GM13976 (cell line): Measurements from ENCODE around the gene WDR26.
"Not testable (repeated sequence)": the region's sequence is repeated elsewhere in the genome, so short reads cannot be mapped to it uniquely, and the experiment has no call there.

Experiments used
- DNase-seq: peaks from one replicate; pipeline ENCODE4 v3.0.0; 2012; ENCODE audit warnings: low spot score
- CTCF ChIP-seq: IDR thresholded peaks from 2 replicates; pipeline ENCODE4 v1.5.1; 2012; ENCODE audit warnings: borderline replicate concordance, mild to moderate bottlenecking; ENCODE audit not compliant: insufficient read depth; ENCODE audit errors: extremely low read depth, missing control alignments, control extremely low read depth
- in situ Hi-C: fragments of 300-500 bp; cut with MboI; formaldehyde crosslinking; loops from one replicate; pipeline ENCODE4 v1.12.0; 2022; ENCODE audit warnings: low sequenced_read_pairs, mixed read lengths, inconsistent platforms; ENCODE audit not compliant: unreplicated experiment

The WDR26 gene

GRCh38 chr1:224356685-224357625, 77.6 kb downstream of the WDR26 start, which contains the start of gene CNIH4:
TSS of gene CNIH4 (plus strand) at chr1:224356879. CDS start at chr1:224356925, 46 bp downstream.
- peak; percentile 94 for DNase-seq
- in situ Hi-C loops = no loop called here
- TF ChIP-seq CTCF = no peak

- TF ChIP-seq CTCF = no peak
- no peak for DNase-seq
- in situ Hi-C loops = no loop called here
Measured at GRCh38 chr1:224353975-224354925, 80.3 kb downstream of the WDR26 start.

- DNase-seq, in situ Hi-C loops: not testable (repeated sequence)
Measured at GRCh38 chr1:224352436-224353085, 82.0 kb downstream of the WDR26 start.

- in situ Hi-C loops = loop anchor here (25.0 kb wide), 1 partner anchor 537 kb away; no protein-coding TSS in a partner anchor
- not testable (repeated sequence) for DNase-seq
Measured at GRCh38 chr1:224349716-224350115, 84.9 kb downstream of the WDR26 start.

- no peak for TF ChIP-seq CTCF
- in situ Hi-C loops = loop anchor here (25.0 kb wide), 1 partner anchor 536 kb away; no protein-coding TSS in a partner anchor
- no peak for DNase-seq
Measured at GRCh38 chr1:224348137-224348536, 86.5 kb downstream of the WDR26 start.

- DNase-seq = no peak
- in situ Hi-C loops = loop anchor here (25.0 kb wide), 1 partner anchor 531 kb away; no protein-coding TSS in a partner anchor
- no peak for TF ChIP-seq CTCF
Measured at GRCh38 chr1:224343679-224344078, 90.9 kb downstream of the WDR26 start.

- in situ Hi-C loops = loop anchor here (25.0 kb wide), 1 partner anchor 528 kb away; no protein-coding TSS in a partner anchor
- not testable (repeated sequence) for DNase-seq
Measured at GRCh38 chr1:224340453-224341384, 93.9 kb downstream of the WDR26 start.
